Adrenal gland (tissue), 12 donors: ENCODE measurements around the gene BTNL8. TPM values are rescaled to one million over a fixed set of nuclear protein-coding genes. Genes with fewer than 3 reads are reported as not detected.

Experiments
- DNase-seq, 7 donors: peaks; one replicate each; pipeline ENCODE4 v3.0.0-alpha.2; 2019 to 2020
- H3K27ac ChIP-seq, 5 donors: fragments of 200-600 bp; sonication (generic) in 4 of 5; 1 replicate in 3 of 5; 2 replicates in 2 of 5; pipeline versions ENCODE4 v1.5.1 to v1.8.0; 2016 to 2020; ENCODE audit warnings: mild to moderate bottlenecking in 1 of 5
- H3K27me3 ChIP-seq: fragments of 200-600 bp; 2 replicates; pipeline ENCODE4 v1.8.0; 2021
- H3K36me3 ChIP-seq, 2 donors: fragments of 200-600 bp; replicated peaks in 1 of 2; 1 replicate in 1 of 2; 2 replicates in 1 of 2; pipeline versions ENCODE4 v1.5.1 to v1.8.0; 2018 to 2022
- H3K4me1 ChIP-seq, 2 donors: fragments of 200-600 bp; replicated peaks in 1 of 2; 1 replicate in 1 of 2; 2 replicates in 1 of 2; pipeline versions ENCODE4 v1.5.1 to v1.8.0; 2018 to 2021
- H3K4me3 ChIP-seq, 4 donors: fragments of 200-600 bp; sonication (generic) in 3 of 4; one replicate each; pipeline ENCODE4 v1.5.1; 2016 to 2018
- H3K9me3 ChIP-seq, 3 donors: fragments of 200-600 bp; sonication (generic) in 1 of 3; replicated peaks in 1 of 3; 1 replicate in 2 of 3; 2 replicates in 1 of 3; pipeline versions ENCODE4 v1.5.1 to v1.8.0; 2016 to 2021
- POLR2A ChIP-seq, 2 donors: fragments of 450-650 bp; IDR thresholded peaks; one replicate each; pipeline ENCODE4 v1.6.1; 2017; ENCODE audit warnings: antibody characterized with exemption in 2 of 2, mild to moderate bottlenecking in 2 of 2, moderate library complexity in 1 of 2
- WGBS, 4 donors: extraction: QIAGEN DNeasy Blood & Tissue Kit in 2 of 4; methylation state at CpG; one replicate each; pipeline versions ENCODE4 v1.1.5 to v1.1.7; 2013 to 2017; 5-methylcytosine and 5-hydroxymethylcytosine counted together
- intact Hi-C, 2 donors: fragments of 100-400 bp; cut with DNase I; formaldehyde crosslinking; loops; one replicate each; pipeline versions ENCODE4 v1.14.1 to v1.15.0; 2022 to 2023
- polyA plus RNA-seq, 3 donors: library from polyadenylated mRNA; stranded (reverse); fragments of 200-250 nt in 2 of 3; fragments of 350-450 nt in 1 of 3; fragmentation: Illumina TruSeq in 1 of 3; extraction: RNeasy Lipid Tissue Mini Kit (QIAGEN cat#74804) in 1 of 3; gene quantifications; one replicate each; pipeline ENCODE4 v1.2.3, GENCODE V29; 2013 to 2014
- total RNA-seq, 9 donors: library from RNA; depleted of rRNA in 4 of 9; stranded (reverse); fragments of >200 nt in 4 of 9; fragments of 120-200 nt in 1 of 9; fragmentation: NEBNext Ultra II Directional in 1 of 9; extraction: Animal tissue kit (Norgen Biotek cat#: 25700) in 1 of 9; gene quantifications; one replicate each; pipeline versions ENCODE4 v1.1.0 to v1.2.4, GENCODE V29; 2013 to 2023
- TF ChIP-seq, protein P1 (sequence below), 6 experiments: fragments of 450-650 bp in 4 of 6; fragments of 200-600 bp in 2 of 6; sonication (generic) in 1 of 6; IDR thresholded peaks; 1 replicate in 5 of 6; 2 replicates in 1 of 6; pipeline versions ENCODE4 v1.5.1 to v1.8.0; 2016 to 2021; ENCODE audit warnings: antibody characterized with exemption in 6 of 6, mild to moderate bottlenecking in 2 of 6, moderate library complexity in 1 of 6
- donor health status: healthy with polysubstance abuse.
- donor health status: Bipolar disorder and iron deficiency.
- donor health status: DM: yes; HTN: yes; CAD: no.
- donor health status: DM: no; HTN: no; CAD: no.
- donor health status: DM: no; HTN: no; CAD: no.
- donor health status: DM: yes; HTN: yes; CAD: no.

Gene BTNL8
- total and polyA plus RNA-seq, 12 donors: 0.07 to 1.9 (median 0.64) TPM; not detected in 4

DNA sequence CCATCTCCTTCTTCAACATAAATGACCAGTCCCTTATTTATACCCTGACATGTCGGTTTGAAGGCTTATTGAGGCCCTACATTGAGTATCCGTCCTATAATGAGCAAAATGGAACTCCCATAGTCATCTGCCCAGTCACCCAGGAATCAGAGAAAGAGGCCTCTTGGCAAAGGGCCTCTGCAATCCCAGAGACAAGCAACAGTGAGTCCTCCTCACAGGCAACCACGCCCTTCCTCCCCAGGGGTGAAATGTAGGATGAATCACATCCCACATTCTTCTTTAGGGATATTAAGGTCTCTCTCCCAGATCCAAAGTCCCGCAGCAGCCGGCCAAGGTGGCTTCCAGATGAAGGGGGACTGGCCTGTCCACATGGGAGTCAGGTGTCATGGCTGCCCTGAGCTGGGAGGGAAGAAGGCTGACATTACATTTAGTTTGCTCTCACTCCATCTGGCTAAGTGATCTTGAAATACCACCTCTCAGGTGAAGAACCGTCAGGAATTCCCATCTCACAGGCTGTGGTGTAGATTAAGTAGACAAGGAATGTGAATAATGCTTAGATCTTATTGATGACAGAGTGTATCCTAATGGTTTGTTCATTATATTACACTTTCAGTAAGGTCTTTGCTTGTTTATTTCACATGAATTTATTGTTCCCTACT is 51.5 kb downstream of the BTNL8 start:
- no peak for TF ChIP-seq POLR2A (IDR thresholded peaks at IDR 0.05)
- TF ChIP-seq, protein P1, sequence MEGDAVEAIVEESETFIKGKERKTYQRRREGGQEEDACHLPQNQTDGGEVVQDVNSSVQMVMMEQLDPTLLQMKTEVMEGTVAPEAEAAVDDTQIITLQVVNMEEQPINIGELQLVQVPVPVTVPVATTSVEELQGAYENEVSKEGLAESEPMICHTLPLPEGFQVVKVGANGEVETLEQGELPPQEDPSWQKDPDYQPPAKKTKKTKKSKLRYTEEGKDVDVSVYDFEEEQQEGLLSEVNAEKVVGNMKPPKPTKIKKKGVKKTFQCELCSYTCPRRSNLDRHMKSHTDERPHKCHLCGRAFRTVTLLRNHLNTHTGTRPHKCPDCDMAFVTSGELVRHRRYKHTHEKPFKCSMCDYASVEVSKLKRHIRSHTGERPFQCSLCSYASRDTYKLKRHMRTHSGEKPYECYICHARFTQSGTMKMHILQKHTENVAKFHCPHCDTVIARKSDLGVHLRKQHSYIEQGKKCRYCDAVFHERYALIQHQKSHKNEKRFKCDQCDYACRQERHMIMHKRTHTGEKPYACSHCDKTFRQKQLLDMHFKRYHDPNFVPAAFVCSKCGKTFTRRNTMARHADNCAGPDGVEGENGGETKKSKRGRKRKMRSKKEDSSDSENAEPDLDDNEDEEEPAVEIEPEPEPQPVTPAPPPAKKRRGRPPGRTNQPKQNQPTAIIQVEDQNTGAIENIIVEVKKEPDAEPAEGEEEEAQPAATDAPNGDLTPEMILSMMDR (IDR thresholded peaks at IDR 0.05): no peak
- Histone ChIP-seq H3K9me3 (no peaks in the 10 kb centered on the region), H3K27me3 (no peaks in the 10 kb centered on the region), H3K27ac (no peak overlapping the region), H3K4me3 (no peak overlapping the region), H3K36me3 (no peaks in the 10 kb centered on the region), H3K4me1 (no peaks in the 10 kb centered on the region)
- 43 to 71% (median 67%) methylated on average over 1 to 6 of the region's 6 CpGs for WGBS, 4 donors
- intact Hi-C loops: no loop called here
- DNase-seq: no peak

DNA sequence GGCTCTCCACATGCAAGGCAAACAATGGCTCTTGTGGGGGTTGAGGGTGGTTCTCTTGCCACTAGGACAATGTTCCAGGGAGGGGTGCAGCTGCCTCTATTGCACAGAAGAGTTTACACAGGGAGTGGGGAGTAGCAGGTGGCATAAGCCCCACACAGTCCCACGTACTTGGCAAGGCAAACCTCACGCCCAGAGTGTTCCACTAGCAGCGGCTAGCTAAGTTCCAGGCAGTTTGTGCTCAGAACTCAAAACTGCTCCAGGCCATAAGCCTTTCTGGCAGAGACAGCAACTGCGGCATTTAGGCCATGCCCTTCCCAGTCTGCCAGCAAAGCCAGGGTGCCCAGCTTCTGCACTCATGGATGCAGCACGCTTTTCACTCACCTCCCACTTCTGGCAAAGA is 60.7 kb downstream of the BTNL8 start:
- H3K4me3 ChIP-seq: no peak overlapping the region
- H3K4me1 ChIP-seq: no peaks in the 10 kb centered on the region
- TF ChIP-seq, protein P1 (IDR thresholded peaks at IDR 0.05): no peak
- no peak for TF ChIP-seq POLR2A (IDR thresholded peaks at IDR 0.05)
- no peak overlapping the region for H3K27ac ChIP-seq
- no peaks in the 10 kb centered on the region for H3K36me3 ChIP-seq
- intact Hi-C loops: no loop called here
- no peak for DNase-seq
- no peaks in the 10 kb centered on the region for H3K9me3 ChIP-seq
- H3K27me3 ChIP-seq: peaks cover 16% of the 10 kb centered on the region
- 79 to 97% (median 86%) methylated on average over 5 of the region's 5 CpGs for WGBS, 4 donors

DNA sequence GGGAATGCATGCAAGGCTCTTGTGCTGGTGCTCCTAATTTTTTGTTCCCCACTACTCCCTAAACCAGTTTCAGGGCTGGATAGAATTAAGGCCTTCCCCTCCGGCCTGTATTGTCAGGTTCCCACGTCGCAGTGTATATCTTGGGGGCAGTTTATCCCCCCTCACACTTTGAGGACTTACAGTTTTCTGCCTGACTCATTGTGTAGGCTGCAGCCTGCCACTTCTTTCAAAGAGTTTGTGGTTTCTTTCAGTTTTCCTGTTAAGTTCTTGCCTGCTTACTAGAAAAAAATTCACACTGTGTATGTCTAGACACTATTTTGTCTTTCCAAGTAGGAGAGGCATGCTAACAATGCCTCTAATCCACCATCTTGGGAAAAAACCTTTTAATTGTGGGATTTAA is 61.2 kb downstream of the BTNL8 start:
- no peak overlapping the region for H3K4me3 ChIP-seq

DNA sequence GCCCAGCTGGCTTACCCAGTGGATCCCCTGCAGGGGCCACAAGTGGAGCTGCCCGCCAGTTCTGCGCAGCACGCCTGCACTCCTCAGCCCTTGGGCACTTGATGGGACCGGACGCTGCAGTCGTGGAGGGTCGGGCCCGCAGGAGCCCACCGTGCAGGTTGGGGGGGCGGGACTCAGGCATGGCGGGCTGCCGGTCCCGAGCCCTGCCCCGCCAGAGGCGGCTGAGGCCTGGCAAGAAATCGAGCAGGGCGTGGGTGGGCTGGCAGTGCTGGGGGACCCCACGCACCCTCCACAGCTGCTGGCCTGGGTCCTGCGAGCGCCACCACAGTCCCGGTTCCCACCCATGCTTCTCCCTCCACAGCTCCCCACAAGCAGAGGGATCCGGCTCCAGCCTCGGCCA is 70.4 kb downstream of the BTNL8 start:
- no peaks in the 10 kb centered on the region for H3K27me3 ChIP-seq
- no peaks in the 10 kb centered on the region for H3K36me3 ChIP-seq
- H3K27ac ChIP-seq: no peak overlapping the region
- no peaks in the 10 kb centered on the region for H3K9me3 ChIP-seq
- 89 to 94% (median 93%) methylated on average over 5 to 23 of the region's 23 CpGs for WGBS, 4 donors
- DNase-seq: no peak
- H3K4me3 ChIP-seq: no peak overlapping the region
- no peaks in the 10 kb centered on the region for H3K4me1 ChIP-seq
- intact Hi-C loops: no loop called here
- TF ChIP-seq, protein P1 (IDR thresholded peaks at IDR 0.05): no peak
- no peak for TF ChIP-seq POLR2A (IDR thresholded peaks at IDR 0.05)

More for the DNA sequence above, 61.2 kb downstream of the BTNL8 start:
- H3K36me3 ChIP-seq: no peaks in the 10 kb centered on the region
- WGBS, 4 donors: 46 to 53% (median 47%) methylated on average over 3 of the region's 3 CpGs
- DNase-seq: no peak
- no peak overlapping the region for H3K27ac ChIP-seq
- no peaks in the 10 kb centered on the region for H3K4me1 ChIP-seq
- no peak for TF ChIP-seq POLR2A (IDR thresholded peaks at IDR 0.05)
- TF ChIP-seq, protein P1 (IDR thresholded peaks at IDR 0.05): no peak
- intact Hi-C loops: no loop called here
- peaks cover 16% of the 10 kb centered on the region for H3K27me3 ChIP-seq
- H3K9me3 ChIP-seq: no peaks in the 10 kb centered on the region
